ENCODE results near the gene CPNE6.

DNA sequence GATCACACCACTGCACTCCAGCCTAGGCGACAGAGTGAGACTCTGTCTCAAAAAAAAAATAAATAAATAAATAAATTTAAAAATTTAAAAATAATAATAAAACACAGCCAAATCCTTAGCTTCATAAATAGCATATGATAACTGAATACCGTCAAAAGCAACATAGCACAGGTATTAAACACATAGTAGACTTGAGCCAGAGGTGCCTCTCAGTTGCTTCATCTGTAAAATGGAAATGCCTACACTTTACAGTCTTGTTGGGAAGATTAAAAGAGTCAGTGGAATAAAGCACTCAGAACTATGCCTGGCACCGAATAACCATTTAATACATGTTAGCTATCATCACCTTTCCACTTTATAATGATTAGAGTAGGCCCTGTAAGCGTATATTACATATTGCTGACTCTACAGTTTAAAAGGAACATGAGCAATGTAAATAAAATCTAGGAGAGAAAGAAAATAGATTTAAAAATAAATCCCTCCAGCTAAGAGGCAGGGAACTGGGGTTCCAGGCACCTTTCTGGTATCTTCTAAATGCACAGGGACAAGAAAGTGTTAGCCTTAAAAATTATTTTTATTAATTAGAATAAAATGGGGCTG is 35.4 kb downstream of the CPNE6 start:
- TF ChIP-seq, protein P1, sequence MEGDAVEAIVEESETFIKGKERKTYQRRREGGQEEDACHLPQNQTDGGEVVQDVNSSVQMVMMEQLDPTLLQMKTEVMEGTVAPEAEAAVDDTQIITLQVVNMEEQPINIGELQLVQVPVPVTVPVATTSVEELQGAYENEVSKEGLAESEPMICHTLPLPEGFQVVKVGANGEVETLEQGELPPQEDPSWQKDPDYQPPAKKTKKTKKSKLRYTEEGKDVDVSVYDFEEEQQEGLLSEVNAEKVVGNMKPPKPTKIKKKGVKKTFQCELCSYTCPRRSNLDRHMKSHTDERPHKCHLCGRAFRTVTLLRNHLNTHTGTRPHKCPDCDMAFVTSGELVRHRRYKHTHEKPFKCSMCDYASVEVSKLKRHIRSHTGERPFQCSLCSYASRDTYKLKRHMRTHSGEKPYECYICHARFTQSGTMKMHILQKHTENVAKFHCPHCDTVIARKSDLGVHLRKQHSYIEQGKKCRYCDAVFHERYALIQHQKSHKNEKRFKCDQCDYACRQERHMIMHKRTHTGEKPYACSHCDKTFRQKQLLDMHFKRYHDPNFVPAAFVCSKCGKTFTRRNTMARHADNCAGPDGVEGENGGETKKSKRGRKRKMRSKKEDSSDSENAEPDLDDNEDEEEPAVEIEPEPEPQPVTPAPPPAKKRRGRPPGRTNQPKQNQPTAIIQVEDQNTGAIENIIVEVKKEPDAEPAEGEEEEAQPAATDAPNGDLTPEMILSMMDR (IDR thresholded peaks at IDR 0.05; ENCODE audit: low read length) = no peak
- TF ChIP-seq EZH2phosphoT487 (IDR thresholded peaks at IDR 0.05; ENCODE audit: low read length) (no peak), EZH2 (optimal IDR thresholded peaks at IDR 0.05; ENCODE audit: low read depth, low read length) (no peak)
